HG02870 (cell line): ENCODE data around the gene SLC7A10.
"Not testable (repeated sequence)": the region's sequence is repeated elsewhere in the genome, so short reads cannot be mapped to it uniquely, and the experiment has no call there.

Experiments used
- ATAC-seq: cut with Tn5 transposase; IDR thresholded peaks from one replicate; pipeline ENCODE4 v1.9.1; 2021; ENCODE audit warnings: mild to moderate bottlenecking, moderate library complexity; ENCODE audit not compliant: unreplicated experiment

The SLC7A10 gene

GRCh38 chr19:33220115-33220514, 5.5 kb downstream of the SLC7A10 start:
- ATAC-seq: no peak

- ATAC-seq: no peak
Measured at GRCh38 chr19:33219261-33219815, 6.3 kb downstream of the SLC7A10 start.

GRCh38 chr19:33217881-33218280, 7.8 kb downstream of the SLC7A10 start:
- no peak for ATAC-seq

- no peak for ATAC-seq
Measured at GRCh38 chr19:33216198-33216830, 9.3 kb downstream of the SLC7A10 start.

- no peak for ATAC-seq
Measured at GRCh38 chr19:33215438-33216197, 10.0 kb downstream of the SLC7A10 start.

- ATAC-seq: no peak
Measured at GRCh38 chr19:33214596-33214995, 11.1 kb downstream of the SLC7A10 start.

GRCh38 chr19:33212436-33213172, 13.0 kb downstream of the SLC7A10 start:
- ATAC-seq: no peak

- no peak for ATAC-seq
Measured at GRCh38 chr19:33211794-33212435, 13.7 kb downstream of the SLC7A10 start.

GRCh38 chr19:33210266-33210940, 15.2 kb downstream of the SLC7A10 start:
- ATAC-seq: no peak

GRCh38 chr19:33209850-33210230, 15.8 kb downstream of the SLC7A10 start:
- not testable (repeated sequence) for ATAC-seq

GRCh38 chr19:33208904-33209849, 16.5 kb downstream of the SLC7A10 start:
- no peak for ATAC-seq

- ATAC-seq: no peak
Measured at GRCh38 chr19:33208371-33208895, 17.2 kb downstream of the SLC7A10 start.

- no peak for ATAC-seq
Measured at GRCh38 chr19:33207903-33208302, 17.7 kb downstream of the SLC7A10 start.

- no peak for ATAC-seq
Measured at GRCh38 chr19:33207040-33207620, 18.5 kb downstream of the SLC7A10 start.

- no peak for ATAC-seq
Measured at GRCh38 chr19:33206261-33207039, 19.2 kb downstream of the SLC7A10 start.

GRCh38 chr19:33205531-33206260, 20.0 kb downstream of the SLC7A10 start:
- no peak for ATAC-seq

GRCh38 chr19:33205110-33205509, 20.5 kb downstream of the SLC7A10 start:
- ATAC-seq: no peak
